Renal cortical epithelial cell (primary cell): ENCODE measurements around the gene TARS1. TPM values are rescaled to one million over a fixed set of nuclear protein-coding genes. Genes with fewer than 3 reads are reported as not detected.
"Not testable (repeated sequence)": the region's sequence is repeated elsewhere in the genome, so short reads cannot be mapped to it uniquely, and the experiment has no call there.

Source experiments
- DNase-seq: peaks from one replicate; pipeline ENCODE4 v3.0.0-alpha.2; 2011; ENCODE audit warnings: low read depth
- total RNA-seq: library from RNA; depleted of rRNA; stranded (reverse); fragments of >200 nt; gene quantifications from 2 replicates; pipeline ENCODE4 v1.2.3, GENCODE V29; 2014

TARS1 gene
- total RNA-seq, 1 donor from 2014 or later, result 257 TPM

DNA sequence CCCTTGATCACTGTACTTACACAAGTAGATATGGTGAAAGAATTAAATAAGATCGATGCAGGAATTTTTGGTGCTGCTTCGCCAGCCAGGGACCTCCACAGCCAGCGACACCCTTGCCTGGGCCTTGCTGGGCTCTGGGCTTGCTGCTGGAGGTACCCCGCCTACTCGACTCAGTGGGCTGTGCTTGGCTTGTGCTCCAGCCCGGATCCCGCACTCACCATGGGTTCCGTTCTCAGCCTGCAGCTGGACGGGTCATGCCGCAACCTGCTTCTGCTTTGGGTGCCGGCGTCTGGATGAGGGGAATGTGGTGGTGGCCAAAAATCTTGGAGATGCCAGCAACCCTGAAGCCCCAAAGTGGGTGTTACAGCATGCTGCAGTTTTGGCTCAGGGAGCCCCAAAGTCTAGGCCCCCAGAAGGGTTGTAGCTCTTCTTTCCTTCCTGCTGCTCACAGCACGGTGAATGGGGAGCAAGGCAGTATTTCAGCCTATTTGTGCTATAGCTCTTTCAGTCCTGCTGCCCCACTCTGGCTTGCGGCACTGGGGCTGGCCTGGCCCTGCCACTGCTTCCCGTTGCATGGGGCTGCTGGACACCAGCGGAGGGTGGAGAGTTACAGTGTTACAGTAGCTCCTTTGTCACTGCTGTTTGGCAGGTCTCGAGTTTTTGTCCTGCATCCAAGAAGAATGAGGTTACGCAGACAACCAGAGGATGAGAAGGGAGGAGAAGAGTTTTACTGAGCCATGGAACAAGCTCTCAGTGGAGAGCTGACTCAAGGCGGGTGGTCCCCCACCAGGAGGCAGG lies 48.0 kb downstream of the TARS1 start:
- DNase-seq, result no peak

GRCh38 chr5:33489481-33490067 lies 48.8 kb downstream of the TARS1 start:
- no peak for DNase-seq

GRCh38 chr5:33490071-33490665 lies 49.4 kb downstream of the TARS1 start:
- DNase-seq, result no peak

DNA sequence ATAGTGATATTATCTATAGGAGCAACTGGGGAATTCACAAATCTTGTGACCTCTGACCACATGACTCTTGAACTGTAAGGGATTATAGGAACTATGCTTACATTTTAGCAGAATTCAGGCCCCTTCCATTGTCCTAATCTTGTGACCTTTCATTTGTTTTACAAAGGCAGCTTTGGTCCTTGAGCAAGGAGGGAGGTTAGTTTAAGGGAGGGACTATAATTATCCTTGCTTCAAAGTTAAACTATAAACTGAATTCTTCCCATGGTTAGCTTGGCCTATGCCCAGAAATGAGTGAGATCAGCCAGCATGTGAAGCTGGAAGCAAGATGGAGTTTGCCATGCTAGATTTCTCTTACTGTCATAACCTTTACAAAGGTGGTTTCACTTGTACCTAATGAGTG lies 51.2 kb downstream of the TARS1 start:
- DNase-seq, result peak; percentile 72

DNA sequence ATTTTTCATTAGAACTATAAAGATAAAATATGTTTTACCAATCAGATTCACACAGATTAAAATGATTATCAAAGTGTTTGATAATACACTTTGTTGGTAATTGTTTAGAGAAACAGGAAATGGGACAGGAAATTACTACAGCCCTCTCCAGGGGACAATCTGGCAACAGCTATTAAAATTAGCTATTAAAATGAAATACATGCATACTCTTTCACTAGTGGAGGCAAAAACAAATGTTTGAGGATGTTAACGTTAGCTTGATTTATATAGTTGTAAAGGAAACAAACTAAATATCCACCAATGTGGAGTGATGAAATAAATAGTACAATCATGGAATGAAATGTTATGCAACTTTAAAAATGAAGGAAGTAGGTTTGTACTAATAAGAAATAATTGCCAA lies 53.7 kb downstream of the TARS1 start:
- no peak for DNase-seq

DNA sequence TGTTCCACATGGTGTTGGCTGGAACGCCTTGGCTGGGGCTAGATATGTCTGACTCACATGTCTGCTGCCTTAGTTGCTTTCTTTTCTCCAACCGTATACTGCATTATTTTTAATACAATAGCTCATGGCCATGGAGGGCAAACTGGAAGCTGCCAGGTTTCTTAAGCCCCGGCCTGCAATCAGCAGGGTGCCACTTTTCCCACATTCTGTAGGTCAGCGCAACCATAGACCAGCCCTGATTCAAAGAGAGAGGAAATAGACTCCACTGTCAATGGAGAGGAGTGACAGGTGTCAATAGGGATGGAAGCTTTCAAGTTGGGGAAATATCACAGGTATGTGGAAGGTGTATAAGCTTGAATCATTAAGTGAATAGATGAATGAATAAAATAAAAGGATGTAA lies 60.5 kb downstream of the TARS1 start:
- no peak for DNase-seq

DNA sequence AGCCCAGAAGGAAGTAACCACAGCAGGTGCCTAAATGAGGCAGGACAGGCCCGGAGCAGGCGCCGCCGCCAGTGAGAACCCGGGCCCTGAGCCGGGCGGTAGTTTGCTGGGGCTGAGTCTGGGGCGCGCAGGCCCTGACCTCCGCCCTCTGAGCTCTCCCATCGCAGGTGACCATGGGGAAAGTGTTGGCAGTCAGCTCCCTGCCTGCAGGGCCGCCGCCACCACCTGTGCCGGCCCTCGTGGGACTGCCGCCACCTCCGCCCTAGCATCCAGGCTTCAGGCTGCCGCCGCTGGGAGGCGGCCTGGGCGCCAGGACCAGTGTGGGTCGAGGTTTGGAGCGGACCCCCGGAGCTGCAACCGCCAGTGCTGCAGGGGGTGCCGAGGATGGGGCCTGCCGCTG lies 61.1 kb downstream of the TARS1 start:
- DNase-seq, result no peak

- no peak for DNase-seq
Measured at GRCh38 chr5:33504570-33504969, 63.8 kb downstream of the TARS1 start.

DNA sequence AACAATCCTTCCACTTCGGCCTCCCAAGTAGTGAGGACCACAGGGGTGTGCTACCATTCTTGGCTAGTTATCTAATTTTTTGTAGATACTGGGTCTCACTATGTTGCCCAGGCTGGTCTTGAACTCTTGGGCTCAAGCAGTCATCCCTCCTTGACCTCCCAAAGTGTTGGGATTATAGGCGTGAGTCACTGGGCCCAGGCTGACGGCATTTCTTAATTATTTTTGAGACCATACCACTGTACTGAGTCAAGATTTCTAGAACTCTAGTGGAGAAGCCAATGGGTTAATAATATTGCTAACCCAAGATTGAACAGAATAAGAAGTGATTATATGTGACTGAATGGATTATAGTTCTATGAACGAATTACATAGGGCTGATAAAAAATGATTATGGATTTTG lies 66.7 kb downstream of the TARS1 start:
- no peak for DNase-seq

- DNase-seq, result no peak
Measured at GRCh38 chr5:33509036-33509435, 68.3 kb downstream of the TARS1 start.

DNA sequence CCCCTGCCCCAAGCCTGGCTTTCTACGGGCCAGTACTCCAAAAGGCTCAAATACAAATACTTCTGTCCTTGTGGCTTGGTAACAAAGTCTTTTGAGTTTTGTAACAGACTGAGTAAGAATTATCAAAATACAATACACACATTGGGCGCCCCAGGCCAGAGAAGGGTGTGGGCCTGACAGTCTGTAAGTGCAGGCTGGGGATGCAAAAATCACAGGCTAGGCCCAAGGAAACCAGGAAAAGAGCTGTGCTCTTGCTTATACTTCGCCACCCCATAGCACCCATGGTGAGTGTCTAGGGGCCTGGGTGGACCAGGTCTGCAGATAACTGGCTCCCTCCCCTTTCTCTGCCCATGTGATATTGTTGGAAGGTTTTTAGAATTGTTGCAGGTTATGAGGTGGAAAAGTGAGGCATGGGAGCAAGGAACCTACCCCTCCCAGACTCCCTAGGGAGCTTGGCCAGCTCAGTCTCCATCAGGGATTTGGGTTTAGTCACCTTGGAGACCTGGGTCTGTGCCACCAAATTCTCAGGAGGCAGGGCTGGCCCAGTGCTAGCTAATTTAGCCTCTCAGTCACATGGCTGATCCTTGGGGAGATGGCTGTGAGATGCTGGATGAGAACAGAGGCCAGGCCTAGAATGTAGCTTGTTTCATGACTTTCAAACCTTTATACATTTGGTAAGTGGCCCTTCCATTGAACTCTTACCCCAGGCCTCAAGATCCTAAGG lies 72.9 kb downstream of the TARS1 start:
- DNase-seq, result no peak

DNA sequence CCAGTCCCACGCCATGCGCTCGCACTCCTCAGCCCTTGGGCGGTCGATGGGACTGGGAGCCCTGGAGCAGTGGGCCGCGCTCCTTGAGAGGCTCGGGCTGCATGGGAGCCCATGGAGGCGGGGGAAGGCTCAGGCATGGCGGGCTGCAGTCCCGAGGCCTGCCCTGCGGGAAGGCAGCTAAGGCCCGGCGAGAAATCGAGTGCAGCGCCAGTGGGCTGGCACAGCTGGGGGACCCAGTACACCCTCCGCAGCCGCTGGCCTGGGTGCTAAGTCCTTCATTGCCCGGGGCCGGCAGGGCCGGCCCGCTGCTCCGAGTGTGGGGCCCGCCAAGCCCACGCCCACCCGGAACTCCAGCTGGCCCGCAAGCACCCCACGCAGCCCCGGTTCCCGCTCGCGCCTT lies 74.6 kb downstream of the TARS1 start:
- DNase-seq, result not testable (repeated sequence)

- no peak for DNase-seq
Measured at GRCh38 chr5:33516421-33516820, 75.7 kb downstream of the TARS1 start.
